HG03571 (cell line): ENCODE results near the gene SLC39A1.

Experiments
- ATAC-seq: cut with Tn5 transposase; IDR thresholded peaks from one replicate; pipeline ENCODE4 v1.9.1; 2021; ENCODE audit not compliant: unreplicated experiment

SLC39A1 gene

DNA sequence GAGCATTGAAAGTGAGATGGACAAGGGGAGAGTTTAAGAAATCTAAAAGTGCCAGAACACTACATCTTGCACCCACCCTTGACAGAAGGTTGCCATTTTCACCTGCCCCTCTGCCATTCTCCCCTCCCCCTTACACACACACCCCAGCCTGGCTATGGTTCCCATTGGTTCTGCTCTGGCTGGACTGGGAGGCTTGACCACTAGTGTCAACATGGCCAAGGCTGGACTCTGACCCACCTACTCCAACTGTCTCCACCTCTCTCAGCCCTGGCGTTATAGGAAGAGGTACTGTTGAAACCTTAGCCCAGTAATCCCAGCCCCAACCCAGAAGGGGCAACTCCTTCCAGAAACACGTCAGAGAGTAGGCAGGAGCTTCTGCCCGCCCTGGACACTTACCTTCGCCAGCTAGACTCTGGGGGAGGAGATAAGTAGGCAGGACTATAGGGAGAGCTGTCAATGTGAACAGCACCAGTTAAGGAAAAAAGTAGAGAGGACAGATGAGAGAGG is 9.4 kb downstream of the SLC39A1 start:
- ATAC-seq, result no peak

DNA sequence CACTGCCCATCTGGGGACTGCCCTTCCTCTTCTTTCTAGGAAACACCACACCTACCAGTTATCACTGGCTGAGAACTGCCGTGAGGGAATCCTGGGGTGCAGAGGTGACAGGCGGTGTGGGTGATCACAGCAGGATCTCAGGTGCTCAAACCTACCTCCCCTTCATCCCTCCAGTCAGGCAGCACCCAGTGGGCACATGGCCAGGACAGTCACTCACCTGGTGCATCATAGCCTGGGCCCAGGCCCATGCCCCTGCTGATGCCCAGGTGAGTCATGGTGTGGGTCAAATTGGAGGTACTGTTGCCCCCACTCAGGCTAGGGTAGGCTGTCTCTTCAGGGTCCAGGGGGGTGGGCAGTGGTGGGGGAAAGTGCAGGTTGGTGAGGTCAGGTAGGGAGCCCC is 11.5 kb downstream of the SLC39A1 start:
- ATAC-seq, result no peak

- no peak for ATAC-seq
These were observed 12.2 kb downstream of the SLC39A1 start for GRCh38 chr1:153951183-153951582.

DNA sequence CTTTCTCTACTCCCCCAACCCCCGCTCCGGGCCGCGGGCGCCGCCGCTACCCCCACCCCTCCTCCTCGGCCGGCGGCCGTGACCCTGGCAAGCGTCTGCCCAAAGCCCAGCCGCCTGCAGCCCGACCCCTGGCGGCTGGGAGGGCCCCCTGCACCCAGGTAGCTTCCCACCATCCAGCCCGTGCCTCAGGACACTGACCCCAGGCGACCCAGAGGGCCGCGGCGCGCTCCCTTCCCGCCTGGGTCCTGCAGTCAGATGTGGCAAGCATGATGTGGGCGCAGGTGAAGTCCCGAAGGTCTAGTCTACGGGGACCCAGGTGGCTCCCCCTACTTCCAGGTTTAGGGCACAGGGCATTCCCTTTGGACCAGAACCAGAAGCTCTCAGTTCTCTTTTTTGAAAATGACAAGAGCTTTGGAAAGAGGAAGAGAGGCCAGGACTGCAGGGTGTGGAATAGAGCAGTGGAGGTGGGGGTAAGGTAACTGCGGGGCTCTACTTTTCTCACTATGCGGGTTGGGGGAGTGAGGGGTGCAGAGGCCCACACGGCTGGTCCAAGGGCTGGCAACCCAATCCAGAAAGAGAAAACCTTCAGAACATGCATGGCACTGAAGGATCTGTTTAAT is 16.6 kb downstream of the SLC39A1 start, which contains the start of gene DENND4B:
DENND4B (minus strand) TSS at position 97 of the 620 bp plus-strand sequence. CDS start 2,344 bp downstream, outside the sequence.
- ATAC-seq, result peak; percentile 54

- peak; percentile 63 for ATAC-seq
These were observed 17.3 kb downstream of the SLC39A1 start for GRCh38 chr1:153945795-153946621.

DNA sequence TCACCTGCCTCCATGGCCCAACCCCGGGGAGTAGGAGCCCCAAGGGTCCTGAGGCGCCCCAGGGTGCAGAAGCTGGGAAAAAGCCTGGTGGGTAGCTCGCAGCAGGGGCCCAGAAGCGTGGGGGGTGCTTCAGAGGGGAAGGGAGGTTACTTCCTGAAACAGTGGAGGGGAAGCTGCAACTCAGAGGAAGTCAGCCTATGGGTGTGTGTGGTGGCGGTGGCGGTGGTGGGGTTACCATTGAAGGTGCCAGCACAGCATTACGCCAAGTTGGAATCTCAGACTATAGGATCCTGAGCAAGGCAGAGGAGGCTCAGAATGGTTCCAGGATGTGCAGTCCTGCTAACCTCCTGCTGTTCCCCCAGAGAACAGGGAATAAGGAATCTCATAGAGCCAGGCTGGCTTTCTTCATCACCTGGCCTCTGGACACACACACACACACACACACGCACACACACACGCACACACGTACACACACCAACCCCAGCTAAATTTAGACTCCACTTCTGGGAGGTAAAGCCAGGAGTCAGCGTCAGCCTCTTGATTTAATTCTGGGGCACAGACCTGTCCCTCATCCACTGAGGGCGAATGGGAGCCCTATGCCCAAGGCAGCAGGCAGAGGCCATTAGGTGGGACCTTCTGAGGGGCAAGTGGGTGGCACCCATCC is 18.1 kb downstream of the SLC39A1 start:
- ATAC-seq, result peak; percentile 5

DNA sequence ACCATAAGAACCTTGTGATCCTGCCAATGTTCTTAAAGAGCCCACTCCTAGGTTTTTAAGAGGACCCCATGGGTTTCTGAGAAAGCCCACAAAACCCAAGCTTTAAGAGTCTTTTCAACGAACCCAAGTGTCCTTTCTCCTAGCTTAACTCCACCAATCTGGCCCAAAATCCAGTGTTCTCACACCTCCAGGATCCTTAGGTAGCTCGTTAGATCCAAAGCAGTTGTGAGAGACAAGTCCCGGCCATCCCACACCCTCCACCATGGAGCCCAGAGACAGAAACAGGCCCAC is 18.6 kb downstream of the SLC39A1 start:
- ATAC-seq, result no peak

- ATAC-seq, result no peak
These were observed 19.1 kb downstream of the SLC39A1 start for GRCh38 chr1:153944005-153944826.

GRCh38 chr1:153942766-153943549 is 20.4 kb downstream of the SLC39A1 start:
- ATAC-seq, result no peak

- no peak for ATAC-seq
These were observed 21.3 kb downstream of the SLC39A1 start for GRCh38 chr1:153941826-153942725.

- ATAC-seq, result no peak
These were observed 22.6 kb downstream of the SLC39A1 start for GRCh38 chr1:153940756-153941155.

GRCh38 chr1:153939476-153939875 is 23.9 kb downstream of the SLC39A1 start:
- no peak for ATAC-seq

DNA sequence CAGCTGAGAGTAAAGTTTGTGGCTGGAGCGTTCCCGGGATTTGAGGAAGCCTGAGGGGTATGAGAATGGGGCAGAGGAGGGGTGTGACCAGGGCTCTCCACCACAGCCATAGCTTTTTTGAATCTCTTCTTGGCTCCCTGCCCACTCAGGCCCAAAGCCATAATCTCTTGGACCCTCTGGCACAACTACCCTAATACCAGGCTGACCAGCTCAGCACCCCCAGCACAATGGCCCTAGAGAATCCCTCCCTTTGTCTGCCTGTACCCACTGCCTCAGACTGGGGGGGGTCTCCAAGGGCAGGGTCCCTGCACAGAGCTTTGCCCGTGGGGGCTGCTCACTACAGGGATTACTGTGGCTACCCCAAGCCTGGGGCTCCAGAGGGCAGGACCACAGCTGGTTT is 24.3 kb downstream of the SLC39A1 start:
- no peak for ATAC-seq

DNA sequence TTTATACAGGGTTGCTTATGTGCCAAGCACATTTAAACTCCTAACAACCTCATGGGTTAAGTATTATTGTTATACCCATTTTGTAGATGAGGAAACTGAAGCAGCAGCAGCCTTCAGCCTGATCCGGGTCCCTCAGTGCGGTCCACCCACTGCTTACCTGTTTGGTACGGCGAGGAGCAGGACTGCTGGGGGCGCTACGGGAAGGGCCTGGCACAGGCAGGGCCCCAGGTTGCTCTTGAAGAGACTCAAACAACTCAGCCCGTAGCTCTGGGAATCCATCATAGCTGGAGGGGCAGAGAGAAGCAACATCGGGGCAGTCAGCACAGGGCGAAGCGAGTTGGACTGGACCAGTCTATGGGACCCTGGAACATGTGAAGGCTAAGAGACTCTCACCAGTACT is 26.0 kb downstream of the SLC39A1 start:
- ATAC-seq, result no peak

DNA sequence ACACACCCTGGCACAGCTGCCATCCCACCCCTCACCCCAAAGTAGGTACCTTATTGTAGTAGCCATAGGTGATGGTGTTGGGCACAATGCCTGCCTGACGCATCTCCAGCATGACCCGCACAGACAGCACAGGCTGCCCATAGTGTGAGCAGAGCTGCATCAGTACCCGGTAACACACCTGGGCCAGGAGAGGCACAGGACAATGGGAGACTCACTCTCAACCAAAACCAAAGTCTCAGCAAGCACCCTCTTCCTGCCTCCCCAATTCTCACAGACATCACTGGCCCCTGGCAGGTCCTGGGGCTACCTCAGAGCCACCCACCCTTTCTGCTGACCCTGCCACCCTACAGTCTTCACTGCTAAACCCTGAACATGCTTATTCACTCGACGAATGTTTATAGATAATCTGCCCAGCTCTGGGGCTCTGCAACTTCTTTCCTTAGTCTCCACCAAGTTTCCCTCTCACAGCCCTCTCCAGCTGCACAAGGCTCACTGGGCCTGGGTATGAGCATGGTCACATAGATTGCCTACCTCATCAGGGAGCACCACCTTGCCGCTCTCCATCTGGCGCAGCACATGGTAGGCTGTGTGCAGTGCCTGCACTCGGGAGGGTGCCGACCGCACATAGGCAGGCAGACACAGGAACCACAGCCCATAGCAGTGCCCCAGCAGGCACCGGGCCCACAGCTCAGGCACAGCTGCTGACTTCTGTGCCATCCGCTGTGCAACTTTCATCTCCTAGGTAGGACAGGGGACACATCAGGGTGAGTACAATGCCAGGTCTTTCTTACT is 27.1 kb downstream of the SLC39A1 start:
- no peak for ATAC-seq

GRCh38 chr1:153934746-153935145 is 28.6 kb downstream of the SLC39A1 start:
- no peak for ATAC-seq

DNA sequence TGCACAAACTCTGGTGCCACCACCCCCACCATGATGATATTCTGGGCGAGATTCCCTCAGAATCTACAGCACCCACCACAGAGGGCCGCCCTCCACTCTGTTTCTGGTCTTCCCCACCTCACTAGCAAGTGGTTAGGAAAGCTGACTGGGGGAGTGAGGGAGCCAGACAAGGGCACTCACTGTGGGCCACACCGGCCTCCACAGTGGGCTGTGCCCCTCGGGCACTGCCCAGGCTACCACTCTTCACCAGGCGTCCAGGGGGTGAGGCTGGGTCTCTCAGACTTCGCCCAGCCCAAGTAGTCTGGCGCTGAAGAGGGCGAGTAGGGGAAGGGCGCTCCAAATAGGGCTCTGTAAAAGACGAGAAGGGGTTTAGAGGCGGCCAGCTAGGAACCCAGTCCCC is 29.4 kb downstream of the SLC39A1 start:
- ATAC-seq, result no peak

GRCh38 chr1:153933430-153933829 is 29.9 kb downstream of the SLC39A1 start:
- no peak for ATAC-seq
